Muscle layer of duodenum (tissue), 2 donors: ENCODE results near the gene ETNPPL.
A peak's percentile ranks its signal among the peaks of the same experiment; 100 is the strongest.

Source experiments
- H3K27ac ChIP-seq: one replicate; pipeline ENCODE4 v1.7.0; 2013; ENCODE audit warnings: mild to moderate bottlenecking, low read length
- H3K27me3 ChIP-seq: one replicate; pipeline ENCODE4 v1.7.0; 2013; ENCODE audit warnings: low read depth, mild to moderate bottlenecking, control low read depth, low read length
- H3K36me3 ChIP-seq, 2 donors: one replicate each; pipeline ENCODE4 v1.7.0; 2013; ENCODE audit warnings: low read length in 2 of 2, control low read depth in 1 of 2, mild to moderate bottlenecking in 1 of 2; ENCODE audit not compliant: insufficient read depth in 2 of 2, control insufficient read depth in 1 of 2
- H3K4me1 ChIP-seq, 2 donors: one replicate each; pipeline ENCODE4 v1.7.0; 2013; ENCODE audit warnings: low read length in 2 of 2, mild to moderate bottlenecking in 2 of 2, control low read depth in 1 of 2, moderate library complexity in 1 of 2; ENCODE audit not compliant: insufficient read depth in 2 of 2, control insufficient read depth in 1 of 2
- H3K4me3 ChIP-seq, 2 donors: one replicate each; pipeline ENCODE4 v1.7.0; 2013; ENCODE audit warnings: low read length in 2 of 2, low read depth in 1 of 2, mild to moderate bottlenecking in 1 of 2
- H3K9me3 ChIP-seq, 2 donors: one replicate each; pipeline ENCODE4 v1.7.0; 2013; ENCODE audit warnings: low read length in 2 of 2, control low read depth in 1 of 2, mild to moderate bottlenecking in 1 of 2; ENCODE audit not compliant: control insufficient read depth in 1 of 2
- donor health status: healthy.

The ETNPPL gene

DNA sequence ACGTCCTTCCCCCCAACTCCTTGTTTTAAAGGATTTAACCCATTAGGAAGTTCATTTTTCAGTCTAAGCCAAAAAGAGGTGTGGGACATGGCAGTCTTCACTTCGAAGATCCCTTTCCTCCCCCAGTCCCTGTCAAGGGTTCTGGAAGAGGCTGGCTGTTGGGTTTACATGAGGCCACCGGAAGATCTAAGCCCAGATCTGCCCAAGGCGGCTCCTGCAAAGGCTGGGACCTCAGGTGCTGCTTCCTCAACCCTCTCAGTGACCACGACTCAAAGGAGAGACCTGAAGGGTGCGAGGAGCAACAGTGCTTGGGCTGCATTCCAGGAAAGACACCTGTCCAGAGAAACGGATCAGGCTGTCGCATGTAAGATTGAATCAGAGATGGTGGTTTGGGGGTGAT is 23.5 kb upstream of the ETNPPL start:
- H3K36me3 ChIP-seq = no peaks in the 10 kb centered on the region
- H3K4me3 ChIP-seq = no peak overlapping the region
- no peaks in the 10 kb centered on the region for H3K9me3 ChIP-seq
- no peaks in the 10 kb centered on the region for H3K4me1 ChIP-seq
- no peaks in the 10 kb centered on the region for H3K27me3 ChIP-seq
- H3K27ac ChIP-seq = no peak overlapping the region

DNA sequence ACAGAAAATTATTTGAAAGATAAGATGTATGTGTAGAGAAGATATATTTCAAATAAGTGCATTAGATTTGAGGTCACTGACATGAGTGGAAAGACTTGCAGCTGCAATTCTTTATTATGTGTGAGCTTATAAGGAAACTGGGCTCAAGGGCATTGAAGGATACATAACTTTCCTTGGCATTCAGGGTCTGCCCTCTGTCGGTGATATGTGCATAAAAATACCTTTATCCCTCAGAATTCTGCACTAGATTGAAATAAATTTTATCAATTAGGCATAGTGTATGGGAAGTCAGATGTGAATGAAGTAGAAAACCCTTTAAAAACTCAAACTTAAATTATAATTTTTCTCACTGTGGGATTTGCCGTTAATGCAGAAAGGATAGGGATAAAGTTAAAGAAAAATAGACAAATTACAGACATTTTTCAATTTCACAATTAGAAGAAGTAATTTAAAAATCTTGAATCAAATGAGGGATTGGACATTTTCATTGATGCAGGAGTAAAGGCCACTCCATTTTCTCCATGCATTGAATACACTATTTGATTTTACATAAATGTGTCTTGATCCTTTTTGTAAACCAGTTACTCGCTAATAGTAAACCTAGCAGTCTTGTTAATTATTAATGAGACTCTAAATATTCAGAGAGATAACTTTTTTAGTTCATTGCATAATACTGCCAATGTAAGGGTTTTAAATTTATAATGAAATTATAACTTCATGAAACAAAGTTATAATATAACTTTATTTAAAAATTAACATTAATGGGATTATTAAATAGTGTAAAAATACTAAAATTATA is 21.0 kb upstream of the ETNPPL start:
- Histone ChIP-seq H3K27ac (no peak overlapping the region), H3K4me3 (no peak overlapping the region), H3K4me1 (no peaks in the 10 kb centered on the region), H3K27me3 (no peaks in the 10 kb centered on the region), H3K9me3 (no peaks in the 10 kb centered on the region), H3K36me3 (no peaks in the 10 kb centered on the region)

DNA sequence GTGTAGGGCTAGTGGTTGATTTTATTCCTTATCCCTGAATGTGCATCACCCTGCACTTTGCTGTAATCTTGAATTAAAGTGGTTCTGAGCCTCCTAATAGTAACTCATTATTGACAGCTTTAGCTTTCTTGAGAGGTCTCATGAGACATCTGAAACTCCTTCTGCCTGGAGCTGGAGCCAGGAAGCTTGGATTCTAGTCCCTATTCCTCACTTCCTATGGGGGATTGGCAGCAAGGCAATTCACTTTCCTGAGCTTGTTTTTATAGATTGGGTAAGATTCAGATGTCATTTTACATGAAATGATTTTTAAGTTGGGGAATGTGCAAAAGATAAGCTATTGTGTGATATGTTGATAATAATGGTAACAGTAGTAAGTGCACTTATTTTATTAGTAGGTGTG is 17.1 kb upstream of the ETNPPL start:
- H3K4me1 ChIP-seq = no peaks in the 10 kb centered on the region
- H3K4me3 ChIP-seq = no peak overlapping the region
- no peak overlapping the region for H3K27ac ChIP-seq
- no peaks in the 10 kb centered on the region for H3K36me3 ChIP-seq
- no peaks in the 10 kb centered on the region for H3K27me3 ChIP-seq
- no peaks in the 10 kb centered on the region for H3K9me3 ChIP-seq

DNA sequence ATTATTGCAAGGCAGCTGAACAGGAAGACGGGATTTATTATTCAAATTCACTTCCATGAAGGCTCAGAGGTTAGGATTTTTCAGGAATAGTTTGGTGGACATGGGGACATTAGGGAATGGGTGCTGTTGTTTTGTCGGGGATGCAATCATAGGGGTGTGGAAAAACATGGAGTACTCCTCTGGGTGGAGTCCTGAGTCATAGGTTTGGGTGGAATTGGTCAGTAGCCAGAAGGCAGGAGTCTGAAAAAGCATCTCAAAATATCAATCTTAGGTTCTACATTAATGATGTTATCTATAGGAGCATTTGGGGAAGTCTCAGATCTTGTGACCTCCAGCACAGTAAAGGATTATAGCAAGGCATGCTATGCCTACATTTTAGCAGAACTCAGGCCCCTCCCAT is 14.5 kb upstream of the ETNPPL start:
- Histone ChIP-seq H3K4me1 (no peaks in the 10 kb centered on the region), H3K27ac (no peak overlapping the region), H3K4me3 (no peak overlapping the region), H3K36me3 (no peaks in the 10 kb centered on the region), H3K9me3 (no peaks in the 10 kb centered on the region), H3K27me3 (no peaks in the 10 kb centered on the region)

DNA sequence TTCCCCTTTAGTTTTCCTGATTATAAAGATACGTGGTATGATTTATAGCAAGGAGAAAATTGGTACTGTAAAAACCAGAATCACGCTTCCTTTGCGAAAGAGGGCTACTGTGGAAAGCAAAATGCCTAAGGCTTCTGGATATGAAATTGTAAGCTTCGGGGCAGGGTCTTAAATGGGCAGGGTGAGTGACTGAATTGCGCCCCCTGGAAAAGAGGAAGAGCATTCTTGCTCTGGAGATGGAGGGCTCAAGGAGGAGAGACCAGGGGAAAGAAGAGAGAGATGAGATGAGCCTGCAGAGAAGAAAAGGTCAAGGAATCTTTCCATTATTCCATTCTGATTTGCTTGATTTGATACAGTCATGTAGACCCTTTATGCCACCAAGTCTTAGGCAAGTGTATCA is 13.1 kb upstream of the ETNPPL start:
- no peaks in the 10 kb centered on the region for H3K36me3 ChIP-seq
- H3K4me3 ChIP-seq = no peak overlapping the region
- no peaks in the 10 kb centered on the region for H3K4me1 ChIP-seq
- no peaks in the 10 kb centered on the region for H3K27me3 ChIP-seq
- no peak overlapping the region for H3K27ac ChIP-seq
- no peaks in the 10 kb centered on the region for H3K9me3 ChIP-seq

DNA sequence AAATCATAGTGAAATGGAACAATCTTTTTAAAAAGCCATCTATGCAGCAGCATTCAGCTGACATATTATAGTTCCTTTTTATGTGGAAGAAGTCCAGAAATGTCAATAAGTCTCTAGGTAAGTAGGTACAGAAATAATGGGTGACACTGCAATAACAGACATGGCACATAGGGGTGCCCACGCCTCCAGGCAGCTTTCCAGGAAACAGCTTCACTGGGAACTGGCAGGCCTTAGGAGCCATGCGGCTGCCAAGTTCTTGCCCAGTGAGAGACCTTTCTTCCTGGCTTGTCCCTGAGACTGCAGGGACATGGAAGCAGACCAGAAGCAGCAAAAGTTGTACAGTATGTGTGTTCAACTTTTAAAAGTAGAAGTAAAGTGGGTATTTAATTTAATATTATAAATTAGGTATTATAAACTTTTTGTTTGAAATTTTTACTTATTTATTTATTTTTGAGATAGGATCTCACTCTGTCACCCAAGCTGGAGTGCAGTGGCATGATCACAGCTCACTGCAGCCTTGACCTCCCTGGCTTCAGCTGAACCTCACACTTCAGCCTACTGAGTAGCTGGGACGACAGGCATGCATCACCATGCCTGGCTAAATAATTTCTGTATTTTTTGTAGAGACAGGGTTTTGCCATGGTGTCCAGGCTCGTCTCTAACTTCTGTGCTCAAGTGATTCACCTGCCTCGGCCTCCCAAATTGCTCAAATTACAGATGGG is 12.1 kb upstream of the ETNPPL start:
- no peak overlapping the region for H3K27ac ChIP-seq

DNA sequence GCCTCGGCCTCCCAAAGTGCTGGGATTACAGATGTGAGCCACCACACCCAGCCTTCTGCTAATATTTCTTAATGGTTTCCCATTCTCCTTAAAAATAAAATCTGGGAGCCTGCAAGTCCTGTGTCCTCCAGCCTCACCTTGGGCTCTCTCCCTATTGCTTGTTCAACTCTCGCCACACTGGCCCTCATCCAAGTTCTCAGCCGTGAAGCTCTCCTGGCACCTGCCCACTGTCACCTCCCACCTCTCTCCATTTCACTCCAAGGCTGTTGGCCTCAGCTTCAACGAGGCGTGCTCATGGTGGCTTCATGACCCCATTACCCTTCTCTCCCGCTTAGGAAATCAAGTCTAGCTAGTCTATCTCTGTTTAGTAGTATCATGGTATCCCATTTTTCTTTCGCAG is 9.5 kb upstream of the ETNPPL start:
- H3K27me3 ChIP-seq = no peaks in the 10 kb centered on the region
- H3K4me3 ChIP-seq = no peak overlapping the region
- no peaks in the 10 kb centered on the region for H3K4me1 ChIP-seq
- no peaks in the 10 kb centered on the region for H3K36me3 ChIP-seq
- H3K27ac ChIP-seq = no peak overlapping the region
- no peaks in the 10 kb centered on the region for H3K9me3 ChIP-seq

More for the DNA sequence above, 12.1 kb upstream of the ETNPPL start:
- Histone ChIP-seq H3K27me3 (no peaks in the 10 kb centered on the region), H3K4me1 (no peaks in the 10 kb centered on the region), H3K4me3 (no peak overlapping the region), H3K9me3 (no peaks in the 10 kb centered on the region), H3K36me3 (no peaks in the 10 kb centered on the region)

DNA sequence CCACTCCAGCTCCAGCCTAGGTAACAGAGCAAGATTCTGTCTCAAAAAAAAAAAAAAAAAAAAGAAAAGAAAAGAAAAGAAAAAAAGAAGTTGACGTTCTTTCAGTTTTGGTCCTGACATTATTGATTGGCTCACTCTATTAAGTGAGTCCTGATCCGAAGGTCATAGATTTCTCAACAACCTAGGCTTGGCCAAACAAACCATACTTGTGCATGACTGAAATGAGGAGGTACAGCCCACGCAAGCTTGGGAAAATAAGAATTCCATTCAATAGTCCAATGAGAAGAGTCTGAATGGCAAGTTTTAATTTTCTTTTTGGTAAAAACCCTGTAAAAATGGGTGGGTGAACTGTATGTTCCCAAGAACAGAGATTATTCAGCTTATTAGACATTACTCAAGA is 3.2 kb upstream of the ETNPPL start:
- no peaks in the 10 kb centered on the region for H3K27me3 ChIP-seq
- H3K27ac ChIP-seq = no peak overlapping the region

DNA sequence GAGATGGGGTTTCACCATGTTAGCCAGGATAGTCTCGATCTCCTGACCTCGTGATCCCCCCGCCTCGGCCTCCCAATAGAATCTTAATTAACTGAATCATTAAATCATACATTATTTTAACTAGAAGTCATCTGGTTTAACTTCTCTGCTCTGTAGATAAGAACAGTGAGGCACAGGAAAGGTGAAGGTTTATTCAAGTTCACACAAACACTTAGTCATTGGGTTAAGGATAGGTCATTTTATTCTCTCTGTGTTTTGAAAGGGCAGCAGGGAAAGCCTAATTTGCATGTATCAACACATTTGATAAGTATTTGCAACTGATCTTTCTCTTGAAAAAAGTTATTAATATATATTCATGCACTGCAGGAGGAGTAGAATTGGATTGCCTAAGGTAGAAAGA is 1.1 kb upstream of the ETNPPL start:
- no peaks in the 10 kb centered on the region for H3K27me3 ChIP-seq
- H3K9me3 ChIP-seq = no peaks in the 10 kb centered on the region
- no peak overlapping the region for H3K4me3 ChIP-seq
- no peaks in the 10 kb centered on the region for H3K36me3 ChIP-seq
- no peak overlapping the region for H3K27ac ChIP-seq
- H3K4me1 ChIP-seq = peaks cover 0 to 11% of the 10 kb centered on the region in 2 donors

More for the DNA sequence above, 3.2 kb upstream of the ETNPPL start:
- H3K9me3 ChIP-seq = no peaks in the 10 kb centered on the region
- peaks cover 0 to 11% of the 10 kb centered on the region in 2 donors for H3K4me1 ChIP-seq
- no peak overlapping the region for H3K4me3 ChIP-seq
- no peaks in the 10 kb centered on the region for H3K36me3 ChIP-seq

DNA sequence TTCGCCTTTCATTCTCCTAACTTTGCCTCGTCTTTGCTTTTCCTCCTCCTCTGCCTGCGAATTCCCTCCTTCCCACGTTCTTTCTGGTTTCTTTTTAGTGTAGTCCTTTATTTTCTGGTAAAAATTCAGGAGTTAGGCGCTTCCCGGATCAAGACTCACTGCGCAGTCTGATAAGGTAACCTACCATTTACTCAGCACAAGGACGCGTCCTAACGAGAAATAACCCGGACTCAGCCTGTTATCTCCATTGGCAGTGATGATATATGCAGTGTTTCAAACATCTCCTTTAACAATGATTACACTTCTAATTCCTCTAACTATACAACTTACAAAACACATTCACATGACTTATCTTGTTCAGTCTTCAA is 357 bp upstream of the ETNPPL start:
- no peaks in the 10 kb centered on the region for H3K27me3 ChIP-seq
- no peak overlapping the region for H3K27ac ChIP-seq
- peaks cover 0 to 11% of the 10 kb centered on the region in 2 donors for H3K4me1 ChIP-seq
- H3K36me3 ChIP-seq = no peaks in the 10 kb centered on the region
- peak overlapping the region; percentile 48 to 94 for H3K4me3 ChIP-seq
- H3K9me3 ChIP-seq = no peaks in the 10 kb centered on the region

DNA sequence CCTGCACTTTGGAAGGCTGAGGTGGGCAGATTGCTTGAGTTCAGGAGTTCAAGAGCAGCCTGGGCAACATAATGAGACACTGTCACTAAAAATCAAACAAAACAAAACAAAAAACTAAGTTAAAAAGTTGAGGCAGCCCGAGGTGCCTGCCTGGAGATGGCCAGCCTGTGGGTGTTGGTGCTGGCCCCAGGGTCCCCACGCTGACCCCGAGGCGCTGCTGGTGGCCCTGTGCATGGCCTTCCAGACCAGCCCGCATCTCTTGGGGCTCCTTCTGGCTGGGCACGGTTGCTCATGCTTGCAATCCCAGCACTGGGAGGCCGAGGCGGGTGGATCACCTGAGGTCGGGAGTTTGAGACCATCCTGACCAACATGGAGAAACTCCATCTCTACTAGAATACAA is 4.4 kb downstream of the ETNPPL start:
- Histone ChIP-seq H3K4me1 (peaks cover 0 to 11% of the 10 kb centered on the region in 2 donors), H3K9me3 (no peaks in the 10 kb centered on the region), H3K4me3 (no peak overlapping the region), H3K27me3 (no peaks in the 10 kb centered on the region), H3K36me3 (no peaks in the 10 kb centered on the region), H3K27ac (no peak overlapping the region)
